ENCODE results near the gene COX17.
A peak's percentile ranks its signal among the peaks of the same experiment; 100 is the strongest.

Gene COX17

GRCh38 chr3:119676771-119677640 lies at the start of gene COX17:
Gene COX17 (minus strand): TSS chr3:119677406. CDS start chr3:119677310, 96 bp downstream.
- TF ChIP-seq CTCF (IDR thresholded peaks at IDR 0.05; ENCODE audit: insufficient read depth, low read length, missing control alignments): no peak
- POLR2A ChIA-PET: interaction anchor here (0.8 to 1.5 kb wide), 4 partner anchors 12 to 354 kb away, joined by 3 to 4 read pairs (median 3); no protein-coding TSS in a partner anchor
- CTCF ChIA-PET: interaction anchor here (0.9 to 2.6 kb wide), 8 partner anchors 11 to 794 kb away, joined by 3 to 11 read pairs (median 4); no protein-coding TSS in a partner anchor
- peak within 1 kb of the TSS; percentile 74 for H3K4me3 ChIP-seq (ENCODE audit: low read depth, low read length)
- DNase-seq (ENCODE audit: low read depth, low spot score): peak; percentile 71

- TF ChIP-seq CTCF (IDR thresholded peaks at IDR 0.05; ENCODE audit: insufficient read depth, low read length, missing control alignments): no peak
- no peak overlapping the region for H3K4me3 ChIP-seq (ENCODE audit: low read depth, low read length)
- DNase-seq (ENCODE audit: low read depth, low spot score): no peak
- ChIA-PET POLR2A (no interaction called here), CTCF (no interaction called here)
Observed at GRCh38 chr3:119726909-119727308, 49.7 kb upstream of the COX17 start.

- ChIA-PET POLR2A (no interaction called here), CTCF (no interaction called here)
- DNase-seq (ENCODE audit: low read depth, low spot score): no peak
- H3K4me3 ChIP-seq (ENCODE audit: low read depth, low read length): no peak overlapping the region
- TF ChIP-seq CTCF (IDR thresholded peaks at IDR 0.05; ENCODE audit: insufficient read depth, low read length, missing control alignments): no peak
Observed at GRCh38 chr3:119723022-119723421, 45.8 kb upstream of the COX17 start.

GRCh38 chr3:119717520-119717919 lies 40.3 kb upstream of the COX17 start:
- no peak for DNase-seq (ENCODE audit: low read depth, low spot score)
- H3K4me3 ChIP-seq (ENCODE audit: low read depth, low read length): no peak overlapping the region
- CTCF ChIA-PET: interaction anchor here (1.0 to 2.4 kb wide), 2 partner anchors 13 to 27 kb away, joined by 4 to 5 read pairs; no protein-coding TSS in a partner anchor
- TF ChIP-seq CTCF (IDR thresholded peaks at IDR 0.05; ENCODE audit: insufficient read depth, low read length, missing control alignments): no peak
- POLR2A ChIA-PET: no interaction called here

GRCh38 chr3:119716998-119717397 lies 39.8 kb upstream of the COX17 start:
- no peak overlapping the region for H3K4me3 ChIP-seq (ENCODE audit: low read depth, low read length)
- DNase-seq (ENCODE audit: low read depth, low spot score): no peak
- CTCF ChIA-PET: interaction anchor here (2.4 kb wide), 1 partner anchor 27 kb away, joined by 5 read pairs; no protein-coding TSS in a partner anchor
- TF ChIP-seq CTCF (IDR thresholded peaks at IDR 0.05; ENCODE audit: insufficient read depth, low read length, missing control alignments): no peak
- POLR2A ChIA-PET: no interaction called here

GRCh38 chr3:119715105-119715504 lies 37.9 kb upstream of the COX17 start:
- DNase-seq (ENCODE audit: low read depth, low spot score): no peak
- TF ChIP-seq CTCF (IDR thresholded peaks at IDR 0.05; ENCODE audit: insufficient read depth, low read length, missing control alignments): no peak
- ChIA-PET CTCF (interaction anchor here (0.9 to 2.4 kb wide), 2 partner anchors 11 to 25 kb away, joined by 3 to 5 read pairs; no protein-coding TSS in a partner anchor), POLR2A (no interaction called here)
- H3K4me3 ChIP-seq (ENCODE audit: low read depth, low read length): no peak overlapping the region
